Erythroblast (primary cell): ENCODE results near the gene SERINC5.

Source experiments
- GATA1 ChIP-seq: IDR thresholded peaks from 2 replicates; pipeline ENCODE4 v1.6.1; 2011; ENCODE audit warnings: low read depth, mild to moderate bottlenecking, control low read depth, low read length, moderate library complexity
- POLR2A ChIP-seq: IDR thresholded peaks from 2 replicates; pipeline ENCODE4 v1.6.1; 2011; ENCODE audit warnings: mild to moderate bottlenecking, low read length

GRCh38 chr5:80223561-80223960, 32.3 kb downstream of the SERINC5 start:
- no peak for TF ChIP-seq POLR2A
- no peak for TF ChIP-seq GATA1
